Measurements from ENCODE around the gene UCP3.

DNA sequence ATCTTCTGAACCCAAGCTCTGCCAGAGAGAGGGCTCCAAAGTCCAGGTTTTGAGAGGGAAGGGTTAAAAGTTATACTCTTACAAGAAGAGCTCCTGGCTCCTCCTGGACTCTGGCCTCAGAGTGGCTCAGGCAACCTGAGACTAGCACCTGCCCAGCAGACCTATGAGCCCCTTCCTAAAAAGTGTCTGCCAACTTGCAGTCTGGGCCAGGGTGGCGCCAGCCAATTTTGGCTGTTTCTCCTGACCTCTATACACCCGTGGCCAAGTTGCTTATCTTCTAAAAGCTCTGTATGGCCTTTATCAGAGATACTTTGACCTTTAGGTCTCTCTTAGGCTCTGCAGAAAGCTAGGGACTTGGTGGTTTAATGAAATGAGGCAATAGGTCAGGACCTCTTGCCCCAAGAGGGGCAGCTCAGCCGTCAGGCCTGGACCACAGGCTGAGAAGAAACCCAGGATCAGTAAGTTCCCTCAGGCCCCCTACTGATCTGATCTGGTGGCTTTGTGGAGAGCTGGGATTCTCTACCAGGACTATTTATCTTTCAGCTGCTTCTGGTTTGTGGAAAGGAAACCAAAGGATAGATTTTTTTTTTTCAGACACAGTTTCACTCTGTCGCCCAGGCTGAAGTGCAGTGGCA lies 10.3 kb upstream of the UCP3 start:
- no peak for TF ChIP-seq SNAI2 (CRISPR knock-in tag; IDR thresholded peaks at IDR 0.05)
- TF ChIP-seq, protein P1, sequence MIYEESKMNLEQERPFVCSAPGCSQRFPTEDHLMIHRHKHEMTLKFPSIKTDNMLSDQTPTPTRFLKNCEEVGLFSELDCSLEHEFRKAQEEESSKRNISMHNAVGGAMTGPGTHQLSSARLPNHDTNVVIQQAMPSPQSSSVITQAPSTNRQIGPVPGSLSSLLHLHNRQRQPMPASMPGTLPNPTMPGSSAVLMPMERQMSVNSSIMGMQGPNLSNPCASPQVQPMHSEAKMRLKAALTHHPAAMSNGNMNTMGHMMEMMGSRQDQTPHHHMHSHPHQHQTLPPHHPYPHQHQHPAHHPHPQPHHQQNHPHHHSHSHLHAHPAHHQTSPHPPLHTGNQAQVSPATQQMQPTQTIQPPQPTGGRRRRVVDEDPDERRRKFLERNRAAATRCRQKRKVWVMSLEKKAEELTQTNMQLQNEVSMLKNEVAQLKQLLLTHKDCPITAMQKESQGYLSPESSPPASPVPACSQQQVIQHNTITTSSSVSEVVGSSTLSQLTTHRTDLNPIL (CRISPR knock-in tag; IDR thresholded peaks at IDR 0.05; ENCODE audit: low read depth): no peak

Measured in SK-N-SH treated with all-trans-retinoic acid at 6 μM for 48 hours (cell line).